Duodenal mucosa (tissue), 2 donors: ENCODE measurements around the gene BTAF1.

ENCODE experiments used
- H3K27ac ChIP-seq: one replicate; pipeline ENCODE4 v1.7.0; 2013; ENCODE audit warnings: low read depth, low read length
- H3K27me3 ChIP-seq, 2 donors: one replicate each; pipeline ENCODE4 v1.7.0; 2013; ENCODE audit warnings: low read length in 2 of 2, control low read depth in 1 of 2; ENCODE audit not compliant: insufficient read depth in 2 of 2, control insufficient read depth in 1 of 2
- H3K36me3 ChIP-seq, 2 donors: one replicate each; pipeline ENCODE4 v1.7.0; 2013; ENCODE audit warnings: low read length in 2 of 2, control low read depth in 1 of 2; ENCODE audit not compliant: insufficient read depth in 2 of 2, control insufficient read depth in 1 of 2
- H3K4me1 ChIP-seq, 2 donors: one replicate each; pipeline ENCODE4 v1.7.0; 2013; ENCODE audit warnings: low read length in 2 of 2, control low read depth in 1 of 2; ENCODE audit not compliant: insufficient read depth in 2 of 2, control insufficient read depth in 1 of 2
- H3K4me3 ChIP-seq, 2 donors: one replicate each; pipeline ENCODE4 v1.7.0; 2013; ENCODE audit warnings: low read length in 2 of 2, low read depth in 1 of 2
- H3K9ac ChIP-seq, 2 donors: one replicate each; pipeline ENCODE4 v1.7.0; 2013; ENCODE audit warnings: low read length in 2 of 2, low read depth in 1 of 2
- H3K9me3 ChIP-seq, 2 donors: one replicate each; pipeline ENCODE4 v1.7.0; 2013; ENCODE audit warnings: low read length in 2 of 2, control low read depth in 1 of 2; ENCODE audit not compliant: control insufficient read depth in 1 of 2

The BTAF1 gene

GRCh38 chr10:91908337-91909116 is 15.0 kb upstream of the BTAF1 start:
- no peak overlapping the region for H3K27ac ChIP-seq

DNA sequence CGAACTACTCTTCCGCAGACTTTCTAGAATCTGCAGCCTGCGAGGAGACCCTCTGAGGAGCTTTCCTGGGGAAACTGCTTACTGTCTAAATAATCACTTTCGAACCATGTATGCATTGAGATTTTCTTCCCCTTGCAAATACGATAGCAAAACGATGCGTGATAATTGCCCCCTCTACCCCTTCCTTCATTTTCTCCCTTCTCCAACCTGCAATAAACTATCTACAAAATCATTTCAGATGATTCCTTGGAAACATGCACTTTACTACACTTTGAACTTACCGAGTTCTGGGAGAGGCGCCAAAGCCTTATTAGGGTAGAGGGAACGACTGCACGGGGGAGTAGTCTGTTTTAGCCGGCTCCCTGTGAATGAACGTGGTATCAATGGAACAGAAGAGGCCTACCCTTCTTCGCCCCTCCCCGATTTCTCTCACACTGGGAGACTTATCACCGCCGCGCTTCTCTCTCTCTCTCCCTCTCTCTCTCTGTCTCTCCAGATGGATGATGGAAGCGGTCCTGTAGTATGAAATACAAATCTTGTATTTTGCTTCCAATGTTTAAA is 14.4 kb upstream of the BTAF1 start, which contains the start of gene FGFBP3:
TSS of gene FGFBP3 (minus strand) at position 370 of the 561 bp plus-strand sequence. CDS start 517 bp downstream, outside the sequence.
- Histone ChIP-seq H3K9me3 (no peaks in the 10 kb centered on the region), H3K27me3 (no peaks in the 10 kb centered on the region), H3K27ac (no peak within 1 kb of the TSS), H3K9ac (peak within 1 kb of the TSS; percentile 69 to 74), H3K4me3 (peak within 1 kb of the TSS; percentile 81 to 88), H3K36me3 (no peaks in the 10 kb centered on the region), H3K4me1 (peaks cover 10 to 12% of the 10 kb centered on the region in 2 donors)

More at GRCh38 chr10:91908337-91909116, 15.0 kb upstream of the BTAF1 start:
- Histone ChIP-seq H3K4me1 (peaks cover 10 to 12% of the 10 kb centered on the region in 2 donors), H3K27me3 (no peaks in the 10 kb centered on the region), H3K4me3 (peak overlapping the region; percentile 81 to 88), H3K36me3 (no peaks in the 10 kb centered on the region), H3K9ac (peak overlapping the region; percentile 69 to 74), H3K9me3 (no peaks in the 10 kb centered on the region)

- Histone ChIP-seq H3K9ac (no peak overlapping the region), H3K27me3 (no peaks in the 10 kb centered on the region), H3K36me3 (no peaks in the 10 kb centered on the region), H3K4me3 (no peak overlapping the region), H3K4me1 (peaks cover 10 to 12% of the 10 kb centered on the region in 2 donors), H3K27ac (no peak overlapping the region), H3K9me3 (no peaks in the 10 kb centered on the region)
Observed at GRCh38 chr10:91910467-91910866, 13.1 kb upstream of the BTAF1 start.

GRCh38 chr10:91919651-91920050 is 3.9 kb upstream of the BTAF1 start:
- Histone ChIP-seq H3K4me3 (no peak overlapping the region), H3K27me3 (no peaks in the 10 kb centered on the region), H3K9ac (no peak overlapping the region), H3K4me1 (peaks cover 0 to 6% of the 10 kb centered on the region in 2 donors), H3K27ac (no peak overlapping the region), H3K36me3 (no peaks in the 10 kb centered on the region), H3K9me3 (no peaks in the 10 kb centered on the region)

DNA sequence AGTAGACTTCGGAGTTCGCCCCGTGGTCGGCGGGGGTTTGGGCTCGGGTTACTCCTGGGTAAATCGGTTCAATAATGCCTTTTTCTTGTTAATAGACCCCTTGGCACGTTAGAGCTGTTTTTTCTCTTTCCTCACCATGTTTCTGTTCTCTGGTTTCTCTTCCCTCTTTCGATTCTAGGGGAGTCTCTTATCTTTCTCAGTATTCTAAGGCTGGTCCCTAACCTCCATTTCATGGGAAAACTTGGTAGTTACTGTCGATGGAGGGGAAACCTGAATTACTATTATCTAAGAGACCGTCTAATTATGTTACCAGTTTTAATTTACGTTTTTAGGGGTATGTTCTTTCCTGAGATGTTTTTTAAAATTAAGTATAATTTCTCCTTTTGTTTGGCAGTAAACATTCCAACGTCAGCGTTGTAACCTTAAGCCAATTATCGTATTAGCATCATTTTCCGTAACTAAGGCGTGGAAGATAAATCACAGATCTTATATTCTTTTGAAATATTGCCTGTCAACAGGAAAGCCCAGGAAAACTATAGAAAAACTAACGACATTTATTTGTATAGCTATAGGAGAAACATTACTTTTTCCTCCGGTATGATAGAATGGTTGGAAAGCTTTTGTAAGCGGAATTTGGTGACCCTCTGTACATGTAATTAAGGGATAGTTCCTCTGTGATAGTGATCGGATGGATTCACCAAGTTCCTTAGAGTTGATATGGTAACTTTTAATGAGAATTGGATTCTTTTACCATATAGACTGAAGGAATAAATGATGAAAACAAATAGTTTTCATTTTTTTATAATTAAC is 847 bp downstream of the BTAF1 start:
- Histone ChIP-seq H3K9me3 (no peaks in the 10 kb centered on the region), H3K4me3 (peak overlapping the region; percentile 97 to 99), H3K36me3 (no peaks in the 10 kb centered on the region), H3K9ac (peak overlapping the region; percentile 93), H3K4me1 (peaks cover 14 to 20% of the 10 kb centered on the region in 2 donors), H3K27ac (peak overlapping the region; percentile 95), H3K27me3 (no peaks in the 10 kb centered on the region)

- no peaks in the 10 kb centered on the region for H3K36me3 ChIP-seq
- H3K9me3 ChIP-seq: no peaks in the 10 kb centered on the region
- H3K9ac ChIP-seq: peak overlapping the region in 1 of 2 donors; percentile 93
- peaks cover 14 to 20% of the 10 kb centered on the region in 2 donors for H3K4me1 ChIP-seq
- no peak overlapping the region for H3K27ac ChIP-seq
- H3K27me3 ChIP-seq: no peaks in the 10 kb centered on the region
- peak overlapping the region; percentile 97 to 99 for H3K4me3 ChIP-seq
Observed at GRCh38 chr10:91925022-91925320, 1.4 kb downstream of the BTAF1 start.

DNA sequence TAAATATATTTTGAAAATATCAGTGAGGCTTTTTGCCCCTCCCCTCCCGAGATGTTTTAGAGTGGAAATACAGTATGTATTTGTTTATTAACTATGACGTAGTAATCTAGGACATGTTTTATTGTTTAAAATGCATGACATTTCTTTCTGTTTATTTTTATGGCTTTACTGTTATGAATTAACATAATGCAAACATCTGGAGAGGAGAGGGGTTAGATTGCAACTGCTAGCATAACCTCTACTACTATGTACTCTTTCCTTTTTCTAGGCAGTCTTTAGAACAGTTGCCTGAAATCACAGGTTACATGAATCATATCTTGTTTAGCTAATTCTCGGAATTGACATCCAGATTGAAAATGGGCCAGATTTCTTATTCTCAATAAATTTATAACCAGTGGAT is 7.4 kb downstream of the BTAF1 start:
- Histone ChIP-seq H3K27me3 (no peaks in the 10 kb centered on the region), H3K4me3 (no peak overlapping the region), H3K4me1 (peaks cover 9 to 16% of the 10 kb centered on the region in 2 donors), H3K27ac (no peak overlapping the region), H3K9me3 (no peaks in the 10 kb centered on the region), H3K36me3 (peaks cover 10 to 20% of the 10 kb centered on the region in 2 donors), H3K9ac (no peak overlapping the region)

- H3K9ac ChIP-seq: no peak overlapping the region
- peaks cover 6 to 9% of the 10 kb centered on the region in 2 donors for H3K4me1 ChIP-seq
- no peaks in the 10 kb centered on the region for H3K9me3 ChIP-seq
- no peak overlapping the region for H3K4me3 ChIP-seq
- peaks cover 16 to 28% of the 10 kb centered on the region in 2 donors for H3K36me3 ChIP-seq
- no peaks in the 10 kb centered on the region for H3K27me3 ChIP-seq
- no peak overlapping the region for H3K27ac ChIP-seq
Observed at GRCh38 chr10:91931526-91932190, 8.1 kb downstream of the BTAF1 start.

DNA sequence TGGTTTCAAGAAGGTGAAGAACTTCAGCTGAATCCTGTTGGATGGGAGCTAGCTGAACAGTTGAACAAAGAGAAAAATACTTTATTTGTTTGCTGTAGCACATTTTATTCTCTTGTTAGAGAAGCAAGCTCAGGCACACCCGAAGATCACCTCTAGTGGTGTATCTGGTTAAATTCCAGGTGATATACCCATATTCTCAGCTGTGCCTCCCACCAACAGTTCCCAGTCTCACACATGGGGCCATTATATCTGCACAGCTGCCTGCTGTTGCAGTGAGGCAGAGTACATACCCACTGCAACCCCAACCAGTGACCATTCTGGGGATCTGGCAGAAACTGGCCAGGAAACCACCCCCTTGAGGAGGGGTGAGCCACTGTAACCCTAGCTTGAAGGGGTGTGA is 9.2 kb downstream of the BTAF1 start:
- H3K4me3 ChIP-seq: no peak overlapping the region
- H3K9me3 ChIP-seq: no peaks in the 10 kb centered on the region
- H3K36me3 ChIP-seq: peaks cover 17 to 32% of the 10 kb centered on the region in 2 donors
- H3K9ac ChIP-seq: no peak overlapping the region
- peaks cover 6% of the 10 kb centered on the region in 2 donors for H3K4me1 ChIP-seq
- H3K27me3 ChIP-seq: no peaks in the 10 kb centered on the region
- H3K27ac ChIP-seq: no peak overlapping the region
